ENCODE data around the gene RBM43.

- no peak for TF ChIP-seq POLR2A (IDR thresholded peaks at IDR 0.05)
- TF ChIP-seq CTCF (IDR thresholded peaks at IDR 0.05), result no peak
These were observed 31.0 kb downstream of the RBM43 start for GRCh38 chr2:151230627-151231140.
